IMR-90 (cell line): Measurements from ENCODE around the gene OR2F2. TPM values are rescaled to one million over a fixed set of nuclear protein-coding genes. Genes with fewer than 3 reads are reported as not detected.

Experiments
- ATAC-seq: fragments of 200-7000 bp; cut with Tn5 transposase; 2 replicates; pipeline ENCODE4 v1.9.1; 2020; ENCODE audit warnings: low read depth, mild to moderate bottlenecking, moderate library complexity
- BruUV-seq: library from RNA; stranded (reverse); fragments of 400-500 nt; replicated peaks from 2 replicates; lab custom pipeline; 2021; lab: Mats Ljungman, UMichigan
- CTCF ChIA-PET: fragments of 300-600 bp; formaldehyde crosslinking; extraction: SDS; loops from one replicate; lab custom pipeline; 2021; ENCODE audit warnings: antibody characterized with exemption; lab: Yijun Ruan, JAX
- POLR2A ChIA-PET: fragments of 300-600 bp; sonication (Branson Sonifier 250); formaldehyde crosslinking; loops from one replicate; lab custom pipeline; 2022; ENCODE audit warnings: antibody characterized with exemption; ENCODE audit not compliant: unreplicated experiment; lab: Charles Lee
- DNase-seq: peaks from one replicate; pipeline ENCODE4 v3.0.0; 2013
- H2AFZ ChIP-seq: replicated peaks from 2 replicates; pipeline ENCODE3; 2013; ENCODE audit warnings: low read length, mild to moderate bottlenecking; ENCODE audit not compliant: poor library complexity
- H2AK5ac ChIP-seq: 2 replicates; pipeline ENCODE4 v1.6.1; 2013; ENCODE audit warnings: low read depth, low read length, inconsistent platforms
- H2AK9ac ChIP-seq: replicated peaks from 2 replicates; pipeline ENCODE3; 2013; ENCODE audit warnings: mild to moderate bottlenecking, low read depth, low read length, moderate library complexity; ENCODE audit not compliant: poor library complexity
- H2BK120ac ChIP-seq: 2 replicates; pipeline ENCODE4 v1.6.1; 2013; ENCODE audit warnings: low read depth, low read length, inconsistent platforms
- H2BK15ac ChIP-seq: 3 replicates; pipeline ENCODE4 v1.6.1; 2013; ENCODE audit warnings: low read depth, low read length, inconsistent platforms
- H2BK20ac ChIP-seq: 2 replicates; pipeline ENCODE4 v1.6.1; 2013; ENCODE audit warnings: low read depth, mild to moderate bottlenecking, inconsistent platforms, low read length, moderate library complexity
- H2BK5ac ChIP-seq: 2 replicates; pipeline ENCODE4 v1.6.1; 2013; ENCODE audit warnings: mild to moderate bottlenecking, low read depth, low read length, inconsistent platforms; ENCODE audit not compliant: poor library complexity, severe bottlenecking
- H3K14ac ChIP-seq: replicated peaks from 2 replicates; pipeline ENCODE4 v1.6.1; 2013; ENCODE audit warnings: low read depth, low read length, inconsistent platforms
- H3K18ac ChIP-seq: 2 replicates; pipeline ENCODE4 v1.6.1; 2013; ENCODE audit warnings: low read depth, low read length, control low read depth
- H3K23ac ChIP-seq: 2 replicates; pipeline ENCODE4 v1.6.1; 2013; ENCODE audit warnings: low read depth, low read length, inconsistent platforms
- H3K27ac ChIP-seq: 2 replicates; pipeline ENCODE4 v1.5.1; 2013; ENCODE audit warnings: mild to moderate bottlenecking, control low read depth, low read length; ENCODE audit not compliant: insufficient read depth
- H3K27me3 ChIP-seq: 2 replicates; pipeline ENCODE4 v1.6.1; 2013; ENCODE audit warnings: low read length; ENCODE audit not compliant: control insufficient read depth, insufficient read depth
- H3K36me3 ChIP-seq: 2 replicates; pipeline ENCODE4 v1.6.1; 2013; ENCODE audit warnings: low read length, mixed read lengths; ENCODE audit not compliant: control insufficient read depth, insufficient read depth
- H3K4ac ChIP-seq: 2 replicates; pipeline ENCODE4 v1.6.1; 2013; ENCODE audit warnings: low read depth, low read length, inconsistent platforms
- H3K4me1 ChIP-seq: 2 replicates; pipeline ENCODE4 v1.6.1; 2013; ENCODE audit warnings: low read length, mixed read lengths; ENCODE audit not compliant: control insufficient read depth, insufficient read depth
- H3K4me2 ChIP-seq: 2 replicates; pipeline ENCODE4 v1.6.1; 2013; ENCODE audit warnings: low read depth, mild to moderate bottlenecking, control low read depth, low read length, moderate library complexity
- H3K4me3 ChIP-seq: 2 replicates; pipeline ENCODE4 v1.5.1; 2013; ENCODE audit warnings: low read depth, mild to moderate bottlenecking, control low read depth, low read length, moderate library complexity; ENCODE audit not compliant: insufficient read depth
- H3K56ac ChIP-seq: 2 replicates; pipeline ENCODE4 v1.6.1; 2013; ENCODE audit warnings: low read length, inconsistent platforms; ENCODE audit not compliant: insufficient read depth; ENCODE audit errors: extremely low read depth
- H3K79me1 ChIP-seq, 2 experiments: 2 replicates each; pipeline ENCODE4 v1.6.1; 2013; ENCODE audit warnings: low read length in 2 of 2, inconsistent platforms in 1 of 2, low read depth in 1 of 2
- H3K9ac ChIP-seq: 2 replicates; pipeline ENCODE4 v1.6.1; 2013; ENCODE audit warnings: low read depth, low read length, control low read depth
- H3K9me1 ChIP-seq: 2 replicates; pipeline ENCODE4 v1.6.1; 2013; ENCODE audit warnings: low read length, inconsistent platforms; ENCODE audit not compliant: insufficient read depth
- H3K9me3 ChIP-seq: 2 replicates; pipeline ENCODE4 v1.6.1; 2013; ENCODE audit warnings: low read length; ENCODE audit not compliant: control insufficient read depth, insufficient read depth
- H4K20me1 ChIP-seq: 2 replicates; pipeline ENCODE4 v1.6.1; 2013; ENCODE audit warnings: low read length, inconsistent platforms; ENCODE audit not compliant: insufficient read depth
- H4K5ac ChIP-seq: 2 replicates; pipeline ENCODE4 v1.6.1; 2013; ENCODE audit warnings: mild to moderate bottlenecking, low read depth, low read length, control low read depth
- H4K8ac ChIP-seq, 2 experiments: 2 replicates each; pipeline ENCODE4 v1.6.1; 2013; ENCODE audit warnings: low read depth in 2 of 2, low read length in 2 of 2, control low read depth in 1 of 2, inconsistent platforms in 1 of 2
- H4K91ac ChIP-seq: 2 replicates; pipeline ENCODE4 v1.6.1; 2013; ENCODE audit warnings: low read depth, low read length, inconsistent platforms; ENCODE audit not compliant: insufficient read depth
- BHLHE40 ChIP-seq: fragments of 150-350 bp; IDR thresholded peaks from 2 replicates; pipeline ENCODE4 v1.6.1; 2016; ENCODE audit warnings: mild to moderate bottlenecking, low read depth, low read length
- CEBPB ChIP-seq: IDR thresholded peaks from 2 replicates; pipeline ENCODE4 v1.6.1; 2012; ENCODE audit warnings: low read depth, low read length, improper control_type of control experiment
- CHD1 ChIP-seq: IDR thresholded peaks from 2 replicates; pipeline ENCODE4 v1.6.1; 2012; ENCODE audit warnings: low read depth, low read length, improper control_type of control experiment
- CTCF ChIP-seq: conservative IDR thresholded peaks from 2 replicates; pipeline ENCODE4 v1.5.1; 2012; ENCODE audit warnings: mild to moderate bottlenecking, low read depth, low read length, improper control_type of control experiment
- ELK1 ChIP-seq: fragments of 150-350 bp; IDR thresholded peaks from 2 replicates; pipeline ENCODE4 v1.6.1; 2016; ENCODE audit warnings: low read depth, mild to moderate bottlenecking, low read length, moderate library complexity, borderline replicate concordance
- FOS ChIP-seq: fragments of 150-350 bp; IDR thresholded peaks from 2 replicates; pipeline ENCODE4 v1.6.1; 2016; ENCODE audit warnings: low read depth, low read length
- MAFK ChIP-seq: IDR thresholded peaks from 2 replicates; pipeline ENCODE4 v1.6.1; 2012; ENCODE audit warnings: low read depth, low read length, improper control_type of control experiment
- MAZ ChIP-seq: IDR thresholded peaks from 2 replicates; pipeline ENCODE4 v1.6.1; 2012; ENCODE audit warnings: low read depth, mild to moderate bottlenecking, low read length, improper control_type of control experiment, moderate library complexity, borderline replicate concordance
- MXI1 ChIP-seq: IDR thresholded peaks from 2 replicates; pipeline ENCODE4 v1.6.1; 2012; ENCODE audit warnings: low read depth, mild to moderate bottlenecking, low read length, moderate library complexity, borderline replicate concordance
- NFE2L2 ChIP-seq: fragments of 150-350 bp; IDR thresholded peaks from 2 replicates; pipeline ENCODE4 v1.6.1; 2016; ENCODE audit warnings: low read depth, mild to moderate bottlenecking, low read length
- POLR2A ChIP-seq: IDR thresholded peaks from 2 replicates; pipeline ENCODE4 v1.6.1; 2012; ENCODE audit warnings: mild to moderate bottlenecking, low read depth, low read length
- RAD21 ChIP-seq: IDR thresholded peaks from 2 replicates; pipeline ENCODE4 v1.6.1; 2012; ENCODE audit warnings: low read length, improper control_type of control experiment
- RCOR1 ChIP-seq: IDR thresholded peaks from 2 replicates; pipeline ENCODE4 v1.6.1; 2012; ENCODE audit warnings: mild to moderate bottlenecking, low read length, improper control_type of control experiment; ENCODE audit not compliant: insufficient replicate concordance
- RFX5 ChIP-seq: IDR thresholded peaks from 2 replicates; pipeline ENCODE4 v1.8.0; 2012; ENCODE audit warnings: low read depth, mild to moderate bottlenecking, low read length, moderate library complexity
- SMC3 ChIP-seq: fragments of 150-350 bp; IDR thresholded peaks from 2 replicates; pipeline ENCODE4 v1.6.1; 2016; ENCODE audit warnings: low read depth, mild to moderate bottlenecking, antibody characterized with exemption, low read length, moderate library complexity
- USF2 ChIP-seq: fragments of 150-350 bp; IDR thresholded peaks from 2 replicates; pipeline ENCODE4 v1.6.1; 2017; ENCODE audit warnings: mild to moderate bottlenecking, antibody characterized with exemption, low read length, low read depth
- dilution Hi-C: fragments of 300-500 bp; cut with HindIII; formaldehyde crosslinking; loops from one replicate; pipeline ENCODE4 v1.14.3; 2018; ENCODE audit warnings: low sequenced_read_pairs; ENCODE audit not compliant: unreplicated experiment
- in situ Hi-C: fragments of 300-500 bp; cut with MboI; formaldehyde crosslinking; loops from 3 replicates; pipeline ENCODE4 v1.14.3; 2019; ENCODE audit warnings: low sequenced_read_pairs, inconsistent platforms, mixed read lengths
- intact Hi-C: fragments of 100-400 bp; cut with micrococcal nuclease; formaldehyde crosslinking; loops from 2 replicates; pipeline ENCODE4 v1.10.0; 2022
- polyA plus RNA-seq, 3 experiments: library from polyadenylated mRNA; depleted of rRNA; stranded (reverse); fragments of >200 nt; gene quantifications; 2 replicates each; pipeline ENCODE4 v1.2.3, GENCODE V29; 2012; ENCODE audit warnings: low replicate concordance in 1 of 3
- total RNA-seq: library from RNA; depleted of rRNA; stranded (reverse); fragments of >200 nt; gene quantifications from 2 replicates; pipeline ENCODE4 v1.2.3, GENCODE V29; 2012

OR2F2 gene
- total and polyA plus RNA-seq, 2 of the 4 experiments (the other 2 are of a cell fraction), result not detected

- no peak overlapping the region for H3K23ac ChIP-seq
- H3K4me1 ChIP-seq, result peaks cover 5% of the 10 kb centered on the region
- H2BK15ac ChIP-seq, result no peak overlapping the region
- H3K4me3 ChIP-seq, result no peak overlapping the region
- H3K27ac ChIP-seq, result no peak overlapping the region
- no peak overlapping the region for H3K56ac ChIP-seq
- H3K79me1 ChIP-seq, result peaks cover 7 to 24% of the 10 kb centered on the region in 2 experiments
- intact Hi-C loops (no loop called here), dilution Hi-C loops (no loop called here), in situ Hi-C loops (loop anchor here (25.0 kb wide), 1 partner anchor 1334 kb away; no protein-coding TSS in a partner anchor)
- no peak for TF ChIP-seq CHD1
- TF ChIP-seq BHLHE40, result no peak
- no peak for TF ChIP-seq CEBPB
- no peak for TF ChIP-seq SMC3
- no peak for TF ChIP-seq NFE2L2
- no peak for TF ChIP-seq MAZ
- no peak for TF ChIP-seq ELK1
- TF ChIP-seq MXI1, result no peak
- no peak for TF ChIP-seq FOS
- no peak for TF ChIP-seq RCOR1
- no peak for TF ChIP-seq MAFK
- TF ChIP-seq CTCF, result no peak
- TF ChIP-seq POLR2A, result no peak
- TF ChIP-seq RAD21, result no peak
- TF ChIP-seq USF2, result no peak
- no peak for TF ChIP-seq RFX5
- 0 out of 2 replicates have a peak, but pooled peaks cover 5% of the 10 kb centered on the region for H3K9me1 ChIP-seq
- H2BK20ac ChIP-seq, result no peak overlapping the region
- H4K8ac ChIP-seq, result no peak overlapping the region
- no TSS peak for BruUV-seq
- no peak overlapping the region for H2BK5ac ChIP-seq
- no peak overlapping the region for H4K91ac ChIP-seq
- no peak overlapping the region for H2AFZ ChIP-seq
- H3K14ac ChIP-seq, result no peak overlapping the region
- H2AK9ac ChIP-seq, result no peak overlapping the region
- ChIA-PET POLR2A (no interaction called here), CTCF (interaction anchor here (0.6 kb wide), 1 partner anchor 119 kb away, joined by 3 read pairs; no protein-coding TSS in a partner anchor)
- H4K20me1 ChIP-seq, result peaks cover 19% of the 10 kb centered on the region; the same call in 1 of the 2 replicates
- no peaks in the 10 kb centered on the region for H3K27me3 ChIP-seq
- H2BK120ac ChIP-seq, result no peak overlapping the region
- H3K36me3 ChIP-seq, result no peaks in the 10 kb centered on the region; the same call in 1 of the 2 replicates
- H3K4ac ChIP-seq, result no peak overlapping the region
- H3K9ac ChIP-seq, result no peak overlapping the region
- no peak overlapping the region for H2AK5ac ChIP-seq
- H4K5ac ChIP-seq, result no peak overlapping the region
- ATAC-seq, result no peak
- no peak for DNase-seq
- H3K9me3 ChIP-seq, result no peaks in the 10 kb centered on the region; the same call in 1 of the 2 replicates
- H3K18ac ChIP-seq, result no peak overlapping the region
- H3K4me2 ChIP-seq, result no peak overlapping the region
These were observed 38.4 kb upstream of the OR2F2 start for GRCh38 chr7:143896667-143897066.
